ENCODE measurements around the gene CDA.

Gene CDA

GRCh38 chr1:20588634-20589225, at the start of gene CDA:
CDA (plus strand) TSS chr1:20589097; CDS start chr1:20589130, 33 bp downstream.
- peak; percentile 55 for DNase-seq

GRCh38 chr1:20540281-20540680, 48.6 kb upstream of the CDA start:
- no peak for DNase-seq

- no peak for DNase-seq
Measured at GRCh38 chr1:20546637-20547036, 42.3 kb upstream of the CDA start.

GRCh38 chr1:20551161-20551560, 37.7 kb upstream of the CDA start:
- no peak for DNase-seq

GRCh38 chr1:20551945-20552727, 36.8 kb upstream of the CDA start, which contains the start of gene FAM43B:
FAM43B (plus strand) TSS chr1:20552573; CDS start chr1:20552974, 401 bp downstream.
- DNase-seq, result no peak

- DNase-seq, result no peak
Measured at GRCh38 chr1:20552728-20553445, 36.0 kb upstream of the CDA start.

- DNase-seq, result no peak
Measured at GRCh38 chr1:20555025-20555757, 33.7 kb upstream of the CDA start.

GRCh38 chr1:20555758-20556120, 33.2 kb upstream of the CDA start:
- DNase-seq, result no peak

GRCh38 chr1:20558191-20558590, 30.7 kb upstream of the CDA start:
- no peak for DNase-seq

GRCh38 chr1:20560966-20561365, 27.9 kb upstream of the CDA start:
- DNase-seq, result no peak

GRCh38 chr1:20565234-20565633, 23.7 kb upstream of the CDA start:
- no peak for DNase-seq

GRCh38 chr1:20569523-20570098, 19.3 kb upstream of the CDA start:
- DNase-seq, result no peak

- no peak for DNase-seq
Measured at GRCh38 chr1:20571427-20571826, 17.5 kb upstream of the CDA start.

- no peak for DNase-seq
Measured at GRCh38 chr1:20573987-20574386, 14.9 kb upstream of the CDA start.

GRCh38 chr1:20574686-20575540, 14.0 kb upstream of the CDA start:
- peak; percentile 49 for DNase-seq

GRCh38 chr1:20575541-20576336, 13.2 kb upstream of the CDA start:
- no peak for DNase-seq

- no peak for DNase-seq
Measured at GRCh38 chr1:20578062-20578461, 10.8 kb upstream of the CDA start.

GRCh38 chr1:20578721-20579395, 10.0 kb upstream of the CDA start:
- DNase-seq, result no peak

- no peak for DNase-seq
Measured at GRCh38 chr1:20584890-20585289, 4.0 kb upstream of the CDA start.

- no peak for DNase-seq
Measured at GRCh38 chr1:20586953-20587660, 1.8 kb upstream of the CDA start.

All from NCI-H510A treated with DMSO at 0.1 percent for 48 hours (cell line).